ENCODE data around the gene ALOX5.

DNA sequence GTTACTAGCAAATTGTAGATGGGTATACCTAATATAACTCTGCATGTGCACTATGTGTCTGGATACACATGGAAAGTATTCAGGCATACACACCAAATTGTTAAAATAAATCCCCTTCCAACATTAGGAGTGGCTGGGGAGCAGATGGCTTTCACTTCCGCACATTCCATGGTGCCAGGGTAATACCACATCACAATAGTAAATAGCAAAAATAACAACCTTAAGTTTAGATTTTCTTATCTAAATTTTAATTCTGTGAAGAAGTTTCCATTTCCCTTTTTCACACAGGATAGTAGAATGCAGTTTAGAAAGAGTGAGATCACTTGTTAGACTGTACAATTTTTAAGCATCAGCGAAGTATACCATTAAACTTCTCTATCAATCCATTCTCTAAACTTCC is 5.8 kb upstream of the ALOX5 start:
- no peak for TF ChIP-seq SPI1 (IDR thresholded peaks at IDR 0.05; ENCODE audit: low read depth, low read length)
- no peak for TF ChIP-seq POLR2A (IDR thresholded peaks at IDR 0.05; ENCODE audit: low read depth, low read length)
- no peak for TF ChIP-seq POLR2AphosphoS5 (IDR thresholded peaks at IDR 0.05; ENCODE audit: low read depth, low read length)
- no peak for TF ChIP-seq POU2F2 (IDR thresholded peaks at IDR 0.05; ENCODE audit: low read depth, low read length)
- no peak for TF ChIP-seq TAF1 (IDR thresholded peaks at IDR 0.05; ENCODE audit: low read depth, low read length)
